Testis (tissue), 3 donors: ENCODE results near the gene RAD52. TPM values are rescaled to one million over a fixed set of nuclear protein-coding genes. Genes with fewer than 3 reads are reported as not detected.

Experiments
- DNase-seq: peaks from one replicate; pipeline ENCODE4 v3.0.0-alpha.2; 2019
- H3K27ac ChIP-seq, 2 donors: fragments of 200-600 bp; sonication (generic); one replicate each; pipeline ENCODE4 v1.5.1; 2019
- H3K27me3 ChIP-seq: fragments of 200-600 bp; sonication (generic); one replicate; pipeline ENCODE4 v1.5.1; 2019
- H3K36me3 ChIP-seq: fragments of 200-600 bp; sonication (generic); one replicate; pipeline ENCODE4 v1.5.1; 2017; ENCODE audit warnings: low read depth; ENCODE audit errors: missing control alignments
- H3K4me1 ChIP-seq: fragments of 200-600 bp; sonication (generic); one replicate; pipeline ENCODE4 v1.5.1; 2019
- H3K4me3 ChIP-seq, 2 donors: fragments of 200-600 bp; sonication (generic); one replicate each; pipeline ENCODE4 v1.5.1; 2017 to 2019
- H3K9me3 ChIP-seq: fragments of 200-600 bp; sonication (generic); one replicate; pipeline ENCODE4 v1.5.1; 2017
- POLR2A ChIP-seq: fragments of 450-650 bp; IDR thresholded peaks from one replicate; pipeline ENCODE4 v1.6.1; 2017; ENCODE audit warnings: antibody characterized with exemption, mild to moderate bottlenecking, moderate library complexity
- WGBS, 2 donors: methylation state at CpG; one replicate each; pipeline ENCODE4 v1.1.5; 2018; 5-methylcytosine and 5-hydroxymethylcytosine counted together
- intact Hi-C: fragments of 100-400 bp; cut with DNase I; formaldehyde crosslinking; loops from one replicate; pipeline ENCODE4 v1.15.1; 2023; ENCODE audit warnings: low total_unique reads
- polyA plus RNA-seq: library from polyadenylated mRNA; stranded (reverse); fragments of 350-450 nt; fragmentation: Illumina TruSeq; extraction: RNeasy Lipid Tissue Mini Kit (QIAGEN cat#74804); gene quantifications from one replicate; pipeline ENCODE4 v1.2.3, GENCODE V29; 2014; ENCODE audit warnings: low read depth, low replicate concordance; ENCODE audit not compliant: insufficient read depth
- total RNA-seq, 2 donors: library from RNA; depleted of rRNA; stranded (reverse); fragments of >200 nt; gene quantifications; one replicate each; pipeline ENCODE4 v1.2.3, GENCODE V29; 2016
- TF ChIP-seq, protein P1 (sequence below), 3 experiments: fragments of 450-650 bp in 2 of 3; fragments of 200-600 bp in 1 of 3; sonication (generic) in 1 of 3; IDR thresholded peaks; one replicate each; pipeline ENCODE4 v1.5.1; 2016 to 2019; ENCODE audit warnings: antibody characterized with exemption in 3 of 3, mild to moderate bottlenecking in 2 of 3, moderate library complexity in 1 of 3

The RAD52 gene
- total and polyA plus RNA-seq, 3 donors from 2014 or later: 17.2 to 29.1 (median 20.9) TPM

DNA sequence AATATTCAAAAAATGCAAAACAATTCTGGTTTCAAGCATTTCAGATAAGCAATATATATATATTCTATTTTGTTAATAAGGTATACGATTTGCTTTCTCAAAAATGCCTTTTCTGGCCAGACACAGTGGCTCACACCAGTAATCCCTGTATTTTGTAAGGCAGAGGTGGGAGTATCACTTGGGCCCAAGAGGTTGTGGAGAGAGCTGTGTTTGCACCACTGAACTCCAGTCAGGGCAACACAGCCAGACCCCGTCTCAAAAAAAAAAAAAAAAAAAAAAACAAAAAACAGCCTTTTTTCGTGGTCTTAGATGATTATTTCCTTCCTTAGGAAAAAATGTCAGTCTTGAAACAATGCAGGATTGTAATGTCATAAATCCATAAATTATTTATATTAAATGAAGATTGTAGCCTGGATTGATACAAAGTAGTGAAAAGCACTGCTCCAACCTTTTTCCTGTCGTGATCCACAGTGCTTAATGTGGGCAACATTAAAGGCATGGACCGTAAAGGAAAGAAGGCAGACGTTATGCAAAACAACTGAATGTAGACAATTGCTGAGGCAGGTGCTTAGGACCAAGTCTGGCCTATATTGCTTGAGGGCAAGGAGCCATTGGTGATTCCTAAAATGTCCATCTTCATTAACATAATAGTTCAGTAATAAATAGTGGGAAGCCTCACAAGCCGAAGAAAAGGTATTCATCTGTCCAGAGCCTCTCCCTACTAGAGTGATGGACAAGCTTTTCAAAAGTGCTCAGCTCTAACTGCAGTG, 36.8 kb downstream of the RAD52 start:
- H3K27ac ChIP-seq: no peak overlapping the region
- peaks cover 6% of the 10 kb centered on the region for H3K4me1 ChIP-seq
- H3K36me3 ChIP-seq: no peaks in the 10 kb centered on the region
- TF ChIP-seq, protein P1, sequence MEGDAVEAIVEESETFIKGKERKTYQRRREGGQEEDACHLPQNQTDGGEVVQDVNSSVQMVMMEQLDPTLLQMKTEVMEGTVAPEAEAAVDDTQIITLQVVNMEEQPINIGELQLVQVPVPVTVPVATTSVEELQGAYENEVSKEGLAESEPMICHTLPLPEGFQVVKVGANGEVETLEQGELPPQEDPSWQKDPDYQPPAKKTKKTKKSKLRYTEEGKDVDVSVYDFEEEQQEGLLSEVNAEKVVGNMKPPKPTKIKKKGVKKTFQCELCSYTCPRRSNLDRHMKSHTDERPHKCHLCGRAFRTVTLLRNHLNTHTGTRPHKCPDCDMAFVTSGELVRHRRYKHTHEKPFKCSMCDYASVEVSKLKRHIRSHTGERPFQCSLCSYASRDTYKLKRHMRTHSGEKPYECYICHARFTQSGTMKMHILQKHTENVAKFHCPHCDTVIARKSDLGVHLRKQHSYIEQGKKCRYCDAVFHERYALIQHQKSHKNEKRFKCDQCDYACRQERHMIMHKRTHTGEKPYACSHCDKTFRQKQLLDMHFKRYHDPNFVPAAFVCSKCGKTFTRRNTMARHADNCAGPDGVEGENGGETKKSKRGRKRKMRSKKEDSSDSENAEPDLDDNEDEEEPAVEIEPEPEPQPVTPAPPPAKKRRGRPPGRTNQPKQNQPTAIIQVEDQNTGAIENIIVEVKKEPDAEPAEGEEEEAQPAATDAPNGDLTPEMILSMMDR (IDR thresholded peaks at IDR 0.05): no peak
- TF ChIP-seq POLR2A: no peak
- H3K27me3 ChIP-seq: no peaks in the 10 kb centered on the region
- 84 to 88% methylated on average over 7 of the region's 7 CpGs for WGBS, 2 donors
- H3K9me3 ChIP-seq: no peaks in the 10 kb centered on the region
- no peak for DNase-seq
- intact Hi-C loops: no loop called here
- no peak overlapping the region for H3K4me3 ChIP-seq

DNA sequence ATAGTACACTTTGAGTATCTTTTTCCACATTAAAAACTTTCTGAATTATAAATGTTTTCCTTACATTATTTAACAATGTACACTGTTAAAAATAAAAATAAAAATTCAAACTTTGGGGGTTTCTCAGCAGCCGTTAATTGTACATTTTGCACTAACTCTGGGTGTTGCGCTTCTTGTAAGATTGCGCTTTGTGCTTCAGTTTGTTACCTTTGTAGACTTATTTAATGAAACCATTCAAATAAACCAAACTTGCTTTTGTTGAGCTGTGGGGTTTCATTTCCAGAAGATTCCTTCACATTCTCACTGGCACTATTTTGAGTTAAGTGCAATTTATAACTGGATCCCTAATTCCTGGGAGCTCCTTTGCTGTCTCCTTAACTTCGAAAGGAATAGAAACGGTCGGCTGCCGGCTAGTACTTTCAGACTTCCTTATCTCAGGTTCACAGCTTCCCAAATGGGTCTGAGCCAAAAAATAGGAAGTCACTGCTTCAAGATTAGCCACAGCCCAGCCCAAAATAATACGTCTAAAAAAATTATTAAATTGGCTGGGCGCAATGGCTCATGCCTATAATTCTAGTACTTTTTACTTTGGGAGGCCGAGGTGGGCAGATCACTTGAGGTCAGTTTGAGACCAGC, 38.2 kb downstream of the RAD52 start:
- WGBS, 2 donors: 45 to 59% methylated on average over 10 of the region's 10 CpGs
- Histone ChIP-seq H3K4me3 (no peak overlapping the region), H3K36me3 (no peaks in the 10 kb centered on the region), H3K4me1 (peaks cover 6% of the 10 kb centered on the region), H3K27ac (peak overlapping the region in 1 of 2 donors; percentile 1), H3K27me3 (no peaks in the 10 kb centered on the region), H3K9me3 (no peaks in the 10 kb centered on the region)
- peak; percentile 28 for DNase-seq
- TF ChIP-seq, protein P1 (IDR thresholded peaks at IDR 0.05): no peak
- TF ChIP-seq POLR2A: no peak
- intact Hi-C loops: no loop called here

DNA sequence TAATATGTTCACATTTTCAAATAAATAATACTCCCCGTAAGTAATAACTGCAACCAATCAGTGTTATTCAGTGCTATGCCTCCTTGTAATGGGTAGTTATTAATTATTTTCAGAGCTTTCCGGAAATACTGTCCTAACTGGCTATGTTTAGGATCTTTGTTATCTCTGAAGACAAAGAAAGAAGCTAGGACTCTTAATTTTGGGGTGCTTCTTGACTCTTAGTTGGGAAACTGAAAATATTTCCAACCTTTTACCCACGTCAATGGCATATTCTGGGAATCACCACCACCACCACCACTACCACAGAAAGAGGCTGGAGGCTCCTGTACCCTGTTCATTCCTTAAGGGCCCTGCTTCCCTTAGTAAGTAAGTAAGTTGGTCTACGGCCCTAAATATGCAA, 39.1 kb downstream of the RAD52 start:
- no peaks in the 10 kb centered on the region for H3K36me3 ChIP-seq
- H3K27me3 ChIP-seq: no peaks in the 10 kb centered on the region
- H3K9me3 ChIP-seq: no peaks in the 10 kb centered on the region
- TF ChIP-seq, protein P1 (IDR thresholded peaks at IDR 0.05): no peak
- no peak for TF ChIP-seq POLR2A
- no peak overlapping the region for H3K4me3 ChIP-seq
- no peak for DNase-seq
- H3K27ac ChIP-seq: no peak overlapping the region
- 86% methylated on average over 4 of the region's 4 CpGs for WGBS, 2 donors
- intact Hi-C loops: no loop called here
- peaks cover 6% of the 10 kb centered on the region for H3K4me1 ChIP-seq

DNA sequence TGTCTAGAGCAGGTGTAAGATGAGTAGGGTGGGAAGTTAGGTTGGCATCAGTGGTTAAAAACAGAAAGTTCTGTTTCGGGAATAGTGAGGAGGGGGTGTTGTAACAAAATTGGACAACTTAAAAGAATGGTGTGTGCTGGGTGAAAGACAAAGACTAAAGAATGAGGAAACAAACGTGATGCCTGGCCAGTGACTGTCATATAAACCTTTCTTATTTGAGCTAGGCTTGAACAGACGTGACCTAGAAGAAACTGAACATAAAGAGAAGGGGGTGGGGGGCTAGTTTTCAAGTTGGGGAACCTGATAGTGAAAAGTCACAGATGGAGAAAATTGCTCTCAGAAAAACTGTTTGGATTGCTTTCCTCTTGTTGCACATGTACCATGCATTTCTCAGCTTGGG, 39.6 kb downstream of the RAD52 start:
- H3K27ac ChIP-seq: no peak overlapping the region
- TF ChIP-seq, protein P1 (IDR thresholded peaks at IDR 0.05): no peak
- no peak for TF ChIP-seq POLR2A
- H3K4me1 ChIP-seq: peaks cover 6% of the 10 kb centered on the region
- intact Hi-C loops: no loop called here
- H3K4me3 ChIP-seq: no peak overlapping the region
- 78 to 80% methylated on average over 3 of the region's 3 CpGs for WGBS, 2 donors
- no peak for DNase-seq
- H3K36me3 ChIP-seq: no peaks in the 10 kb centered on the region
- no peaks in the 10 kb centered on the region for H3K27me3 ChIP-seq
- no peaks in the 10 kb centered on the region for H3K9me3 ChIP-seq
